Uterus (tissue), 4 donors: ENCODE results near the gene TMC5. TPM values are rescaled to one million over a fixed set of nuclear protein-coding genes. Genes with fewer than 3 reads are reported as not detected.

Experiments
- DNase-seq, 2 donors: peaks; one replicate each; pipeline ENCODE4 v3.0.0-alpha.2; 2019 to 2020
- H3K27ac ChIP-seq, 2 donors: fragments of 200-600 bp; sonication (generic); 1 replicate in 1 of 2; 2 replicates in 1 of 2; pipeline ENCODE4 v1.5.1; 2016 to 2018
- H3K27me3 ChIP-seq, 2 donors: fragments of 200-600 bp; sonication (generic); one replicate each; pipeline ENCODE4 v1.5.1; 2018 to 2019; ENCODE audit warnings: control low read depth in 1 of 2
- H3K36me3 ChIP-seq, 2 donors: fragments of 200-600 bp; sonication (generic); one replicate each; pipeline ENCODE4 v1.5.1; 2019; ENCODE audit warnings: control low read depth in 1 of 2
- H3K4me1 ChIP-seq, 2 donors: fragments of 200-600 bp; sonication (generic); one replicate each; pipeline ENCODE4 v1.5.1; 2018 to 2019; ENCODE audit warnings: control low read depth in 1 of 2
- H3K4me3 ChIP-seq, 2 donors: fragments of 200-600 bp; sonication (generic); 1 replicate in 1 of 2; 2 replicates in 1 of 2; pipeline ENCODE4 v1.5.1; 2018 to 2019; ENCODE audit warnings: mild to moderate bottlenecking in 1 of 2
- H3K9me3 ChIP-seq, 2 donors: fragments of 200-600 bp; sonication (generic); one replicate each; pipeline ENCODE4 v1.5.1; 2019; ENCODE audit warnings: control low read depth in 1 of 2
- CTCF ChIP-seq, 4 experiments: fragments of 200-600 bp in 2 of 4; fragments of 450-650 bp in 2 of 4; sonication (generic) in 2 of 4; IDR thresholded peaks; one replicate each; pipeline ENCODE4 v1.5.1; 2016 to 2019; ENCODE audit warnings: antibody characterized with exemption in 4 of 4, mild to moderate bottlenecking in 2 of 4, moderate library complexity in 1 of 4
- POLR2A ChIP-seq, 2 donors: fragments of 450-650 bp; IDR thresholded peaks; one replicate each; pipeline ENCODE4 v1.6.1; 2016; ENCODE audit warnings: antibody characterized with exemption in 2 of 2, mild to moderate bottlenecking in 1 of 2, moderate library complexity in 1 of 2
- intact Hi-C: fragments of 100-400 bp; cut with DNase I; formaldehyde crosslinking; loops from one replicate; pipeline ENCODE4 v1.15.1; 2023; ENCODE audit warnings: low total_unique reads
- total RNA-seq, 4 donors: library from RNA; depleted of rRNA in 3 of 4; stranded (reverse); fragments of >200 nt in 3 of 4; gene quantifications; one replicate each; pipeline versions ENCODE4 v1.1.0 to v1.2.4, GENCODE V29; 2014 to 2023
- donor health status: DM: yes; HTN: yes; CAD: no.

TMC5 gene
- total RNA-seq, 4 donors from 2014 or later = under 0.01 to 2.7 TPM; not detected in 2

- Histone ChIP-seq H3K36me3 (no peaks in the 10 kb centered on the region), H3K4me3 (no peak overlapping the region), H3K27me3 (no peaks in the 10 kb centered on the region), H3K4me1 (no peaks in the 10 kb centered on the region), H3K27ac (no peak overlapping the region), H3K9me3 (no peaks in the 10 kb centered on the region)
- DNase-seq = no peak
- no peak for TF ChIP-seq POLR2A (IDR thresholded peaks at IDR 0.05)
- no peak for TF ChIP-seq CTCF (IDR thresholded peaks at IDR 0.05)
- intact Hi-C loops = no loop called here
Observed at GRCh38 chr16:19438739-19439138, 21.1 kb downstream of the TMC5 start.

- no peak overlapping the region for H3K4me3 ChIP-seq
Observed at GRCh38 chr16:19439483-19439882, 21.8 kb downstream of the TMC5 start.

GRCh38 chr16:19443659-19444058, 26.0 kb downstream of the TMC5 start:
- Histone ChIP-seq H3K27me3 (no peaks in the 10 kb centered on the region), H3K36me3 (no peaks in the 10 kb centered on the region), H3K4me3 (no peak overlapping the region), H3K9me3 (no peaks in the 10 kb centered on the region), H3K27ac (no peak overlapping the region), H3K4me1 (no peaks in the 10 kb centered on the region)
- intact Hi-C loops = no loop called here
- DNase-seq = no peak
- TF ChIP-seq CTCF (IDR thresholded peaks at IDR 0.05) (no peak), POLR2A (IDR thresholded peaks at IDR 0.05) (no peak)

More at GRCh38 chr16:19439483-19439882, 21.8 kb downstream of the TMC5 start:
- Histone ChIP-seq H3K4me1 (no peaks in the 10 kb centered on the region), H3K36me3 (no peaks in the 10 kb centered on the region), H3K27me3 (no peaks in the 10 kb centered on the region), H3K9me3 (no peaks in the 10 kb centered on the region), H3K27ac (no peak overlapping the region)
- no peak for DNase-seq
- intact Hi-C loops = no loop called here
- TF ChIP-seq CTCF (IDR thresholded peaks at IDR 0.05) (no peak), POLR2A (IDR thresholded peaks at IDR 0.05) (no peak)

- no peak for TF ChIP-seq POLR2A (IDR thresholded peaks at IDR 0.05)
- no peak for TF ChIP-seq CTCF (IDR thresholded peaks at IDR 0.05)
Observed at GRCh38 chr16:19446300-19446846, 28.7 kb downstream of the TMC5 start.

GRCh38 chr16:19446886-19447285, 29.2 kb downstream of the TMC5 start:
- no peaks in the 10 kb centered on the region for H3K4me1 ChIP-seq
- DNase-seq = no peak
- H3K27ac ChIP-seq = no peak overlapping the region
- H3K36me3 ChIP-seq = no peaks in the 10 kb centered on the region
- intact Hi-C loops = no loop called here
- no peaks in the 10 kb centered on the region for H3K27me3 ChIP-seq
- no peak for TF ChIP-seq POLR2A (IDR thresholded peaks at IDR 0.05)
- no peak for TF ChIP-seq CTCF (IDR thresholded peaks at IDR 0.05)
- no peaks in the 10 kb centered on the region for H3K9me3 ChIP-seq
- no peak overlapping the region for H3K4me3 ChIP-seq

More at GRCh38 chr16:19446300-19446846, 28.7 kb downstream of the TMC5 start:
- Histone ChIP-seq H3K27ac (no peak overlapping the region), H3K36me3 (no peaks in the 10 kb centered on the region), H3K4me1 (no peaks in the 10 kb centered on the region), H3K9me3 (no peaks in the 10 kb centered on the region), H3K27me3 (no peaks in the 10 kb centered on the region), H3K4me3 (no peak overlapping the region)
- DNase-seq = no peak
- intact Hi-C loops = no loop called here
